Stimulated activated naive CD8-positive, alpha-beta T cell treated with anti-CD3 and anti-CD28 coated beads, Interleukin-15, Interleukin-2, amounts not matched to agents 100 U/mL and 50 U/mL, for 24 hours (primary cell): Measurements from ENCODE around the gene TRMT2A.
"Not testable (repeated sequence)": the region's sequence is repeated elsewhere in the genome, so short reads cannot be mapped to it uniquely, and the experiment has no call there.

Source experiments
- ATAC-seq: fragments of 150-1000 bp; cut with Tn5 transposase; one replicate; pipeline ENCODE4 v1.10.0; 2021
- DNase-seq: peaks from one replicate; pipeline ENCODE4 v3.0.0; 2021

TRMT2A gene

GRCh38 chr22:20085651-20086050, 31.4 kb downstream of the TRMT2A start:
- no peak for ATAC-seq
- no peak for DNase-seq

GRCh38 chr22:20084547-20085413, 32.2 kb downstream of the TRMT2A start:
- DNase-seq (peak; percentile 51), ATAC-seq (peak; percentile 14)

GRCh38 chr22:20083891-20084546, 33.0 kb downstream of the TRMT2A start:
- DNase-seq (no peak), ATAC-seq (no peak)

- ATAC-seq (no peak), DNase-seq (no peak)
These were observed 33.7 kb downstream of the TRMT2A start for GRCh38 chr22:20083157-20083890.

GRCh38 chr22:20080776-20081654, 36.0 kb downstream of the TRMT2A start:
- DNase-seq: peak; percentile 32

GRCh38 chr22:20080445-20080775, 36.6 kb downstream of the TRMT2A start:
- ATAC-seq (peak; percentile 72), DNase-seq (peak; percentile 79)

More at GRCh38 chr22:20080776-20081654, 36.0 kb downstream of the TRMT2A start:
- no peak for ATAC-seq

GRCh38 chr22:20079745-20080444, 37.1 kb downstream of the TRMT2A start, which contains the start of gene DGCR8:
DGCR8 (plus strand) TSS chr22:20080241; CDS start chr22:20085964, 5,723 bp downstream.
- DNase-seq (peak; percentile 77), ATAC-seq (peak; percentile 91)

- no peak for DNase-seq
- no peak for ATAC-seq
These were observed 40.3 kb downstream of the TRMT2A start for GRCh38 chr22:20076627-20077172.

GRCh38 chr22:20071524-20071972, 45.5 kb downstream of the TRMT2A start:
- ATAC-seq (no peak), DNase-seq (no peak)

- ATAC-seq: peak; percentile 25
- DNase-seq: no peak
These were observed 47.5 kb downstream of the TRMT2A start for GRCh38 chr22:20069331-20070042.

GRCh38 chr22:20068640-20069039, 48.4 kb downstream of the TRMT2A start:
- DNase-seq (no peak), ATAC-seq (no peak)

- not testable (repeated sequence) for ATAC-seq, DNase-seq
These were observed 49.7 kb downstream of the TRMT2A start for GRCh38 chr22:20067384-20067682.

- ATAC-seq (no peak), DNase-seq (no peak)
These were observed 50.2 kb downstream of the TRMT2A start for GRCh38 chr22:20066617-20067383.

- no peak for ATAC-seq
- no peak for DNase-seq
These were observed 51.0 kb downstream of the TRMT2A start for GRCh38 chr22:20065896-20066616.

GRCh38 chr22:20064545-20065262, 52.3 kb downstream of the TRMT2A start:
- DNase-seq (no peak), ATAC-seq (no peak)

- no peak for DNase-seq
- no peak for ATAC-seq
These were observed 52.9 kb downstream of the TRMT2A start for GRCh38 chr22:20064140-20064480.

- DNase-seq (no peak), ATAC-seq (no peak)
These were observed 53.5 kb downstream of the TRMT2A start for GRCh38 chr22:20063271-20064139.
